Activated effector memory CD4-positive, alpha-beta T cell treated with anti-CD3 and anti-CD28 coated beads, Interleukin-2, amount 50 U/mL, for 16 hours (primary cell): ENCODE measurements around the gene PNMA6F.
"Not testable (repeated sequence)": the region's sequence is repeated elsewhere in the genome, so short reads cannot be mapped to it uniquely, and the experiment has no call there.

Experiments used
- DNase-seq: peaks from one replicate; pipeline ENCODE4 v3.0.0-alpha.2; 2020

The PNMA6F gene

GRCh38 chrX:153334654-153335295 lies 13.2 kb upstream of the PNMA6F start:
- DNase-seq = no peak

GRCh38 chrX:153333821-153334653 lies 12.5 kb upstream of the PNMA6F start, which contains the start of gene ZNF275:
ZNF275 (plus strand) TSS chrX:153334153; CDS start chrX:153336680, 2,527 bp downstream.
- peak; percentile 93 for DNase-seq

- no peak for DNase-seq
Measured at GRCh38 chrX:153333266-153333665, 11.7 kb upstream of the PNMA6F start.

- DNase-seq = no peak
Measured at GRCh38 chrX:153327561-153327960, 6.0 kb upstream of the PNMA6F start.

GRCh38 chrX:153320555-153321184 lies 897 bp downstream of the PNMA6F start:
- no peak for DNase-seq

GRCh38 chrX:153320047-153320443 lies 1.5 kb downstream of the PNMA6F start:
- DNase-seq = not testable (repeated sequence)

- no peak for DNase-seq
Measured at GRCh38 chrX:153319295-153320046, 2.1 kb downstream of the PNMA6F start.

- DNase-seq = no peak
Measured at GRCh38 chrX:153318811-153319210, 2.8 kb downstream of the PNMA6F start.

GRCh38 chrX:153317996-153318722 lies 3.4 kb downstream of the PNMA6F start:
- no peak for DNase-seq

- DNase-seq = no peak
Measured at GRCh38 chrX:153317306-153317705, 4.3 kb downstream of the PNMA6F start.

- no peak for DNase-seq
Measured at GRCh38 chrX:153312842-153313241, 8.7 kb downstream of the PNMA6F start.

- DNase-seq = no peak
Measured at GRCh38 chrX:153312041-153312440, 9.5 kb downstream of the PNMA6F start.

GRCh38 chrX:153310901-153311300 lies 10.7 kb downstream of the PNMA6F start:
- no peak for DNase-seq

GRCh38 chrX:153307276-153308178 lies 14.0 kb downstream of the PNMA6F start:
- DNase-seq = no peak

- DNase-seq = no peak
Measured at GRCh38 chrX:153306527-153307115, 14.9 kb downstream of the PNMA6F start.

- no peak for DNase-seq
Measured at GRCh38 chrX:153305972-153306371, 15.6 kb downstream of the PNMA6F start.

GRCh38 chrX:153304988-153305736 lies 16.4 kb downstream of the PNMA6F start:
- DNase-seq = no peak

GRCh38 chrX:153303276-153304262 lies 18.0 kb downstream of the PNMA6F start:
- DNase-seq = no peak

- DNase-seq = no peak
Measured at GRCh38 chrX:153302796-153303195, 18.8 kb downstream of the PNMA6F start.
